ENCODE data around the gene SLC24A4.

DNA sequence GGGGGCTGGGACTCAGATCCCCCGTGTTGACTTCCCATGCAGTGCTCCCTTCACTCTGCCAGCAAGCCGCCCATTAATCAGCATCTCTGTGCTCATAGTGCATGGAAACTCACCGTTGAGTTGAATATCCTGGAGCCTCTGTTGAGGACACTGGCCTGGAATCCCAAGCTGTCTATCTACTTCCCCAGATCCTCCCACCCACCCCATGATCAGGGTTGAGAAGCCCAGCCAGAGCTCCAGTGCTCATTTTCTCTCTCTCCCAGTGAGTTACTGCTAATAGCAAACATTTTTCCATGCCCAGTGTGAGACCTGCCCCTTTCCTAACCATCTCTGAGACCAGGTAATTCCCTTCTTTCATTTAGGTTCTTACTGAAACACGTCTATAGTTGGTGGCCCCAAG, 88.2 kb downstream of the SLC24A4 start:
- TF ChIP-seq, protein P1, sequence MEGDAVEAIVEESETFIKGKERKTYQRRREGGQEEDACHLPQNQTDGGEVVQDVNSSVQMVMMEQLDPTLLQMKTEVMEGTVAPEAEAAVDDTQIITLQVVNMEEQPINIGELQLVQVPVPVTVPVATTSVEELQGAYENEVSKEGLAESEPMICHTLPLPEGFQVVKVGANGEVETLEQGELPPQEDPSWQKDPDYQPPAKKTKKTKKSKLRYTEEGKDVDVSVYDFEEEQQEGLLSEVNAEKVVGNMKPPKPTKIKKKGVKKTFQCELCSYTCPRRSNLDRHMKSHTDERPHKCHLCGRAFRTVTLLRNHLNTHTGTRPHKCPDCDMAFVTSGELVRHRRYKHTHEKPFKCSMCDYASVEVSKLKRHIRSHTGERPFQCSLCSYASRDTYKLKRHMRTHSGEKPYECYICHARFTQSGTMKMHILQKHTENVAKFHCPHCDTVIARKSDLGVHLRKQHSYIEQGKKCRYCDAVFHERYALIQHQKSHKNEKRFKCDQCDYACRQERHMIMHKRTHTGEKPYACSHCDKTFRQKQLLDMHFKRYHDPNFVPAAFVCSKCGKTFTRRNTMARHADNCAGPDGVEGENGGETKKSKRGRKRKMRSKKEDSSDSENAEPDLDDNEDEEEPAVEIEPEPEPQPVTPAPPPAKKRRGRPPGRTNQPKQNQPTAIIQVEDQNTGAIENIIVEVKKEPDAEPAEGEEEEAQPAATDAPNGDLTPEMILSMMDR (IDR thresholded peaks at IDR 0.05; ENCODE audit: extremely low read depth in 1 of 2, insufficient read depth in 1 of 2, low read depth in 1 of 2, low read length in 2 of 2): no peak
- TF ChIP-seq POLR2A (IDR thresholded peaks at IDR 0.05; ENCODE audit: low read depth, low read length): no peak
- TF ChIP-seq EZH2 (IDR thresholded peaks at IDR 0.05; ENCODE audit: borderline replicate concordance, low read depth, low read length, severe bottlenecking): no peak
- TF ChIP-seq POLR2AphosphoS5 (IDR thresholded peaks at IDR 0.05; ENCODE audit: insufficient read depth, low read depth, low read length): no peak

Data from endothelial cell of umbilical vein (primary cell).